Activated T-cell treated with anti-CD3 and anti-CD28 coated beads, Interleukin-2, amount 50 U/mL, for 1 hour (primary cell): ENCODE data around the gene RASSF7.
"Not testable (repeated sequence)": the region's sequence is repeated elsewhere in the genome, so short reads cannot be mapped to it uniquely, and the experiment has no call there.

Experiments used
- DNase-seq: peaks from one replicate; pipeline ENCODE4 v3.0.0-alpha.2; 2020

The RASSF7 gene

GRCh38 chr11:560305-561147 is at the start of gene RASSF7, which contains the start of gene LMNTD2:
Gene RASSF7 (plus strand): TSS chr11:560970. CDS start chr11:561769, 799 bp downstream.
Gene LMNTD2 (minus strand): TSS chr11:560738. CDS start chr11:560716, 22 bp downstream.
- peak; percentile 99 for DNase-seq

GRCh38 chr11:512761-513595 is 47.8 kb upstream of the RASSF7 start:
- DNase-seq = no peak

- DNase-seq = no peak
These were observed 46.2 kb upstream of the RASSF7 start for GRCh38 chr11:514606-515005.

- no peak for DNase-seq
These were observed 45.6 kb upstream of the RASSF7 start for GRCh38 chr11:515131-515530.

- DNase-seq = no peak
These were observed 44.4 kb upstream of the RASSF7 start for GRCh38 chr11:516400-516799.

GRCh38 chr11:516918-517685 is 43.7 kb upstream of the RASSF7 start:
- DNase-seq = not testable (repeated sequence)

- DNase-seq = peak; percentile 97
These were observed 42.1 kb upstream of the RASSF7 start for GRCh38 chr11:518463-519202.

GRCh38 chr11:520428-521176 is 40.2 kb upstream of the RASSF7 start:
- DNase-seq = no peak

GRCh38 chr11:521177-521688 is 39.5 kb upstream of the RASSF7 start:
- no peak for DNase-seq

GRCh38 chr11:526192-526591 is 34.6 kb upstream of the RASSF7 start:
- no peak for DNase-seq

- no peak for DNase-seq
These were observed 32.5 kb upstream of the RASSF7 start for GRCh38 chr11:528166-528814.

- DNase-seq = no peak
These were observed 31.7 kb upstream of the RASSF7 start for GRCh38 chr11:528815-529727.

- DNase-seq = no peak
These were observed 30.9 kb upstream of the RASSF7 start for GRCh38 chr11:529728-530411.

GRCh38 chr11:530960-531831 is 29.6 kb upstream of the RASSF7 start:
- DNase-seq = no peak

- no peak for DNase-seq
These were observed 28.7 kb upstream of the RASSF7 start for GRCh38 chr11:531919-532526.

- DNase-seq = no peak
These were observed 28.2 kb upstream of the RASSF7 start for GRCh38 chr11:532527-532985.

GRCh38 chr11:532986-533585 is 27.7 kb upstream of the RASSF7 start:
- no peak for DNase-seq
